BJ (cell line): ENCODE measurements around the gene MASTL. TPM values are rescaled to one million over a fixed set of nuclear protein-coding genes. Genes with fewer than 3 reads are reported as not detected.

Experiments used
- CTCF ChIA-PET: fragments of 350-600 bp; formaldehyde crosslinking; extraction: SDS; loops from one replicate; lab custom pipeline; 2021; ENCODE audit warnings: antibody characterized with exemption, inconsistent platforms; lab: Yijun Ruan, JAX
- POLR2A ChIA-PET: fragments of 300-600 bp; sonication (Branson Sonifier 250); formaldehyde crosslinking; extraction: SDS; loops from one replicate; lab custom pipeline; 2021; ENCODE audit warnings: antibody characterized with exemption; lab: Charles Lee
- DNase-seq: peaks from one replicate; pipeline ENCODE4 v3.0.0-alpha.2; 2011; ENCODE audit warnings: low read depth
- H3K27me3 ChIP-seq: 2 replicates; pipeline ENCODE4 v1.6.0; 2011; ENCODE audit warnings: low read length; ENCODE audit not compliant: control insufficient read depth, insufficient read depth
- H3K36me3 ChIP-seq: 2 replicates; pipeline ENCODE4 v1.5.1; 2011; ENCODE audit warnings: low read length; ENCODE audit not compliant: control insufficient read depth, insufficient read depth
- H3K4me3 ChIP-seq: 2 replicates; pipeline ENCODE4 v1.5.1; 2011; ENCODE audit warnings: low read depth, mild to moderate bottlenecking, control low read depth, low read length
- polyA plus RNA-seq: library from polyadenylated mRNA; depleted of rRNA; stranded (reverse); fragments of >200 nt; gene quantifications from 2 replicates; pipeline ENCODE4 v1.2.3, GENCODE V29; 2011
- TF ChIP-seq, protein P1 (sequence below): IDR thresholded peaks from 2 replicates; pipeline ENCODE4 v1.5.1; 2011; ENCODE audit warnings: low read depth, mild to moderate bottlenecking, control low read depth, inconsistent platforms, low read length, moderate library complexity; ENCODE audit not compliant: insufficient read depth

Gene MASTL
- polyA plus RNA-seq, 1 experiment = 3.1 TPM

DNA sequence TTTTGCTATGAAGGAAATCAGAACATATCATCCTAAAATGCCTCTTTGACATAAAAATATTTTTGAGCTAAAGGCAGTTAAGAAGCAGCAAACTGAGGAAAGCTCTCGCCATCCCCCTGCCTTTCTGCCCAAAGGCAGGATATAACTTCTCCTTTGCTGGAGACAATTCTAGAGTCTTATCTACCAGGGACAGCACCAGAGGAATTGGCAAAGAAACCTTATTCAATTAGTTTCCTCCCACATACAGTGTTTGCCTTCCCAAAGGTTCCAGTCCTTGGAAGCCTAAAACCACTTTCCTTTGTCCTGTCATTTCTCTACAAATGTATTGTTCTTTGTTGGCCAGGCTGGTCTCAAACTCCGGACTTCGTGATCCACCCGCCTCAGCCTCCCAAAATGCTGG, 33.7 kb downstream of the MASTL start:
- CTCF ChIA-PET = no interaction called here
- TF ChIP-seq, protein P1, sequence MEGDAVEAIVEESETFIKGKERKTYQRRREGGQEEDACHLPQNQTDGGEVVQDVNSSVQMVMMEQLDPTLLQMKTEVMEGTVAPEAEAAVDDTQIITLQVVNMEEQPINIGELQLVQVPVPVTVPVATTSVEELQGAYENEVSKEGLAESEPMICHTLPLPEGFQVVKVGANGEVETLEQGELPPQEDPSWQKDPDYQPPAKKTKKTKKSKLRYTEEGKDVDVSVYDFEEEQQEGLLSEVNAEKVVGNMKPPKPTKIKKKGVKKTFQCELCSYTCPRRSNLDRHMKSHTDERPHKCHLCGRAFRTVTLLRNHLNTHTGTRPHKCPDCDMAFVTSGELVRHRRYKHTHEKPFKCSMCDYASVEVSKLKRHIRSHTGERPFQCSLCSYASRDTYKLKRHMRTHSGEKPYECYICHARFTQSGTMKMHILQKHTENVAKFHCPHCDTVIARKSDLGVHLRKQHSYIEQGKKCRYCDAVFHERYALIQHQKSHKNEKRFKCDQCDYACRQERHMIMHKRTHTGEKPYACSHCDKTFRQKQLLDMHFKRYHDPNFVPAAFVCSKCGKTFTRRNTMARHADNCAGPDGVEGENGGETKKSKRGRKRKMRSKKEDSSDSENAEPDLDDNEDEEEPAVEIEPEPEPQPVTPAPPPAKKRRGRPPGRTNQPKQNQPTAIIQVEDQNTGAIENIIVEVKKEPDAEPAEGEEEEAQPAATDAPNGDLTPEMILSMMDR = no peak
- POLR2A ChIA-PET = no interaction called here
- H3K36me3 ChIP-seq = peaks cover 2% of the 10 kb centered on the region
- H3K4me3 ChIP-seq = no peak overlapping the region
- no peak for DNase-seq
- no peaks in the 10 kb centered on the region for H3K27me3 ChIP-seq

DNA sequence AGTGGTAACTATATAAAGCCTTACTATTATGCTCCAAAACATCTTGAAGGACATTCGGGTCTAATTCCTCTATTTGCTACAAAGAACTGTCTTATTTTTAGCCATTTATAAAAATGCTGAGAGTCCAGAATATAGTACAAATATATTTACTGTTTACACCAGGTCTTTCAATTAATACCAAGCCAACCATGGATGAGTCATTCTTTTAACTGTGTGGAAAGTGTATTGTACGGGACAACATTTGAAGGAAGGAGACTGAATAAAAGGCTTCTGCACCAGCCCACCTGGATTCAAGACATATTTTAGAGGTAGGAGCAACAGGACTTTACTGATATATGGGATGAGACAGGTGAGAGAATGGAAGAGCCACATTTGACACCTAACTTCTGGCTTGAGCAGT, 35.4 kb downstream of the MASTL start:
- Histone ChIP-seq H3K36me3 (no peaks in the 10 kb centered on the region; the same call in 1 of the 2 replicates), H3K4me3 (no peak overlapping the region), H3K27me3 (no peaks in the 10 kb centered on the region)
- DNase-seq = no peak
- TF ChIP-seq, protein P1 = no peak
- ChIA-PET CTCF (no interaction called here), POLR2A (no interaction called here)

DNA sequence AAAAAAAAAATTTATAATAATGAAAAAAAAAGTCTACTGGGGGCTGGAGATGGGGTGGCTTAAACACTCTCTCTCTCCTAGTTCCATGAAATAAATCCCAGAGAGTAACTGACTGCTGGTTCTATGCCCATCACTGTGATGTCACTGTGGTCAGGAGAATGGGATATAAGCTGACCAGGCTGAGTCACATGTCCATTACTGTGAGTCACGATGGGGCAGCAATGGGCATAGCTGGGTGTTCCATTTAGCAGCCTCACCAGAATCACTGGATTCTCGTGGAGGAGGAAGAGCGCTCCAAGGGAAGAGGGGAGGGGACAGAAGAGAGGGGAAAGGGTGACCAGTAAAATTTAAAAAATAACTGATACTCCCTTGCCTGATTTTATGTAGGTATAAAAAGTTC, 37.1 kb downstream of the MASTL start:
- no peak overlapping the region for H3K4me3 ChIP-seq
- H3K36me3 ChIP-seq = no peaks in the 10 kb centered on the region
- ChIA-PET CTCF (no interaction called here), POLR2A (interaction anchor here (0.6 kb wide), 1 partner anchor 28 kb away, joined by 3 read pairs; no protein-coding TSS in a partner anchor)
- no peaks in the 10 kb centered on the region for H3K27me3 ChIP-seq
- TF ChIP-seq, protein P1 = no peak
- peak; percentile 50 for DNase-seq

DNA sequence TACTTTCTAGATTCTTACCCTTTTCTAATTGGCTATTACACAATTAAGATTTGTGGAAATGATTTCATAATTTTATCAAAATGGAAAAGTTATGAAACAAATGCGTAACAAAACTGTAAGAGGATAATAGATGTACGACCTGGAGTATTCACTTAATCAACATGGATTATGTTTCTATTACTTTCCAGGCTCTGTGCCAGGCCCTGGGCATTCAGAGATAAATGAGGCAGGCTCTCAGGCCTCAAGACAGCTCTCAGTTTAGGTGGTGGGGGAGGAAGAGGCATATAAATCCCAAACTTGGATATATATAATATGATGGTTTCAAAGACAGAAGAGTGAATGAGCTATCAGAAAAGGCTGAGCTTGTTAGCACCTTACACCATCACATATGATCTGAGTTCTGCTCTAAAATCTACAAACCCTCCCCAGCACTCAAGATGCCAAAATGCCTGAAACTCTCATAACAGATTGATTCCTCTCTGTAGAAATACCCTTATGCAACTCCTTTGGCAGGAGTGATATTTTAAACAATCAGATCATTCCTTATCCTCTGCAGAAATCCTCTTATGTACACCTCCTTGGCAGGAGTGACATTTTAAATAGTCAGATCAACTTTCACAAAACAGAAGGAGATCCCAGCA, 42.9 kb downstream of the MASTL start:
- no peaks in the 10 kb centered on the region for H3K27me3 ChIP-seq
- no peak overlapping the region for H3K4me3 ChIP-seq
- H3K36me3 ChIP-seq = no peaks in the 10 kb centered on the region
- ChIA-PET CTCF (interaction anchor here (1.2 kb wide), 1 partner anchor 26 kb away, joined by 3 read pairs; no protein-coding TSS in a partner anchor), POLR2A (no interaction called here)
- TF ChIP-seq, protein P1 = no peak
- DNase-seq = no peak

DNA sequence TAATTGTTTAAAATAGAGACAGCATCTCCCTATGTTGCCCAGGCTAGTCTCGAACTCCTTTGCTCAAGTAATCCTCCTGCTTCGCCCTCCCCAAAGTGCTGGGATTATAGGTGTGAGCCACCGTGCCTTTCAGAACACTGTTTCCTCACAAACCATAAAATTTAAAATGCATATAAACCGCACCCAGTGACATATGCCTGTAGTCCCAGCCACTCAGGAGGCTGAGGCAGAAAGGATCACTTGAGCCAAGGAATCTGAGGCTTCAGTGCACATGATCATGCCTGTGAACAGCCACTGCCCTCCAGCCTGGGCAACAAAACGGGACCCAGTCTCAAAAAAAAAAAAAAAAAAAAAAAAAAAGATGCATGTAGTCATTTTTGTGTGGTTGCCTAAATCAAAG, 48.7 kb downstream of the MASTL start:
- TF ChIP-seq, protein P1 = no peak
- CTCF ChIA-PET = no interaction called here

More for the DNA sequence above, 48.7 kb downstream of the MASTL start:
- no peak overlapping the region for H3K4me3 ChIP-seq
- DNase-seq = no peak
- H3K27me3 ChIP-seq = no peaks in the 10 kb centered on the region
- peaks cover 3% of the 10 kb centered on the region for H3K36me3 ChIP-seq
- POLR2A ChIA-PET = no interaction called here
